HuH-7.5 (cell line): ENCODE measurements around the gene OPRL1.

Source experiments
- DNase-seq: peaks from one replicate; pipeline ENCODE4 v3.0.0; 2011; ENCODE audit warnings: low spot score

The OPRL1 gene

GRCh38 chr20:64072498-64073063, 7.3 kb upstream of the OPRL1 start:
- DNase-seq: no peak

GRCh38 chr20:64073476-64074183, 6.3 kb upstream of the OPRL1 start:
- DNase-seq: no peak

- no peak for DNase-seq
These were observed 5.6 kb upstream of the OPRL1 start for GRCh38 chr20:64074184-64074789.

GRCh38 chr20:64074963-64075362, 4.9 kb upstream of the OPRL1 start:
- no peak for DNase-seq

GRCh38 chr20:64075556-64075955, 4.3 kb upstream of the OPRL1 start:
- DNase-seq: no peak

GRCh38 chr20:64076061-64076997, 3.6 kb upstream of the OPRL1 start:
- no peak for DNase-seq

GRCh38 chr20:64077094-64077493, 2.8 kb upstream of the OPRL1 start:
- no peak for DNase-seq

- no peak for DNase-seq
These were observed 2.4 kb upstream of the OPRL1 start for GRCh38 chr20:64077541-64077875.

GRCh38 chr20:64077876-64078551, 1.9 kb upstream of the OPRL1 start:
- DNase-seq: no peak

GRCh38 chr20:64078934-64079272, 979 bp upstream of the OPRL1 start:
- no peak for DNase-seq

GRCh38 chr20:64079273-64080012, 439 bp upstream of the OPRL1 start, which contains the start of gene RGS19:
TSS of gene RGS19 (minus strand) at chr20:64079518. CDS start at chr20:64076886, 2,632 bp downstream.
- DNase-seq: peak; percentile 85

GRCh38 chr20:64080813-64081623, 1.1 kb downstream of the OPRL1 start:
- no peak for DNase-seq

GRCh38 chr20:64081624-64081964, 1.7 kb downstream of the OPRL1 start:
- DNase-seq: no peak

GRCh38 chr20:64082126-64082731, 2.3 kb downstream of the OPRL1 start:
- no peak for DNase-seq

- DNase-seq: no peak
These were observed 3.0 kb downstream of the OPRL1 start for GRCh38 chr20:64082820-64083377.

GRCh38 chr20:64083378-64083803, 3.5 kb downstream of the OPRL1 start:
- peak; percentile 94 for DNase-seq

- no peak for DNase-seq
These were observed 4.2 kb downstream of the OPRL1 start, which contains the start of gene LKAAEAR1 for GRCh38 chr20:64083804-64084684. TSS of gene LKAAEAR1 (minus strand) at chr20:64084398. CDS start at chr20:64084219, 179 bp downstream.

GRCh38 chr20:64084685-64085152, 4.8 kb downstream of the OPRL1 start:
- DNase-seq: no peak
